Mesodermal cell (in vitro differentiated cells): Measurements from ENCODE around the gene EFCAB5.

Experiments used
- H3K27ac ChIP-seq: 2 replicates; pipeline ENCODE4 v1.7.0; 2013; ENCODE audit warnings: mild to moderate bottlenecking, low read depth, low read length, moderate library complexity; ENCODE audit not compliant: severe bottlenecking
- H3K36me3 ChIP-seq: 2 replicates; pipeline ENCODE4 v1.7.1; 2013; ENCODE audit warnings: mild to moderate bottlenecking, low read length, moderate library complexity; ENCODE audit not compliant: control insufficient read depth, insufficient read depth
- H3K4me1 ChIP-seq: one replicate; pipeline ENCODE4 v1.7.1; 2013; ENCODE audit warnings: mild to moderate bottlenecking, low read length; ENCODE audit not compliant: insufficient read depth, control insufficient read depth, poor library complexity, severe bottlenecking
- H3K4me3 ChIP-seq: 2 replicates; pipeline ENCODE4 v1.7.0; 2013; ENCODE audit warnings: low read length, control low read depth, mild to moderate bottlenecking; ENCODE audit not compliant: insufficient read depth, poor library complexity, severe bottlenecking; ENCODE audit errors: extremely low read depth
- H3K9me3 ChIP-seq: 2 replicates; pipeline ENCODE4 v1.7.1; 2013; ENCODE audit warnings: mild to moderate bottlenecking, low read length, moderate library complexity; ENCODE audit not compliant: control insufficient read depth
- WGBS, 2 experiments: methylation state at CpG; one replicate each; pipeline ENCODE4 v1.1.5; 2013; ENCODE audit warnings: missing lambda C conversion rate in 2 of 2; ENCODE audit not compliant: insufficient coverage in 2 of 2; 5-methylcytosine and 5-hydroxymethylcytosine counted together

Gene EFCAB5

DNA sequence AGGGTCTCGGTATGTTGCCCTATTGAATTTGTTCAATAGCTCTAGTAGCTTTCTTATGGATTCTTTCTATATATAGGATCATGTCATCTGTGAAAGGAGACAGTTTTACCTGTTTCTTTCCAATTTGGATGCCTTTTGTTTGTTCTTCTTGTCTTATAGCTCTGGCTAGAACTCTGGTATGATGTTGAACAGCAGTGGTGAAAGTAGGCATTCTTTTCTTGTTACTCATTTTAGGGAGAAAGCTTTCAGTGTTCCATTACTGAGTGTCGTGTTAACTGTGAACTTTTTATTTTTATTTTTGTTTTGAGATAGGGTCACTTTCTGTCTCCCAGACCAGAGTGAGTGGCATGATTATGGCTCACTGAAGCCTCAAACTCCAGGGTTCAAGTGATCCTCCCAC lies 21.2 kb downstream of the EFCAB5 start:
- H3K9me3 ChIP-seq: peaks cover 3% of the 10 kb centered on the region
- H3K27ac ChIP-seq: no peak overlapping the region
- no peaks in the 10 kb centered on the region for H3K36me3 ChIP-seq
- H3K4me1 ChIP-seq: peaks cover 6% of the 10 kb centered on the region
- H3K4me3 ChIP-seq: no peak overlapping the region
- 80 to 100% methylated on average over 1 of the region's 2 CpGs for WGBS, 2 experiments

DNA sequence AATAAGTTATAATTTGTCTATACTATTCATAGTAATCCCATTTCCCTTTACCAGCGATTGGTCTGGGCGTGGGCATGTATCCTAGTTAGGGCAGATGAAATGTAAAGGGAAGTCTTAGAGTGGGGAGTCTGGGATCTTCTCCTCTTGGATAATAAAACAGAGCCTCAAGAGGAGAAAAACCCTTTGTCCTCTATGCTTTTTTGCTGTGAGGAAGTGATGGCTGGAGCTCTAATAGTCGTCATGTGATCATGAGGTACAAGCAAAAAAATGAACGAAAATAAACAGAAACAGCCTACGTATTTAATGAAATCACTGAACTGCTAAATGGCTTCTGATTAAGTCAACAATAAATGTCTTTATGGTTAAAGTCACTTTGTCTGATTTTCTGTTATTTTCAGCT lies 26.8 kb downstream of the EFCAB5 start:
- Histone ChIP-seq H3K27ac (no peak overlapping the region), H3K4me1 (no peaks in the 10 kb centered on the region), H3K36me3 (no peaks in the 10 kb centered on the region), H3K4me3 (no peak overlapping the region), H3K9me3 (no peaks in the 10 kb centered on the region)
- WGBS, 2 experiments: 88 to 100% methylated on average over 3 of the region's 5 CpGs

GRCh38 chr17:29972277-29972676 lies 30.8 kb downstream of the EFCAB5 start:
- Histone ChIP-seq H3K9me3 (no peaks in the 10 kb centered on the region), H3K4me1 (no peaks in the 10 kb centered on the region), H3K27ac (no peak overlapping the region), H3K4me3 (no peak overlapping the region), H3K36me3 (no peaks in the 10 kb centered on the region)
- 87 to 96% methylated on average over 12 to 16 of the region's 18 CpGs for WGBS, 2 experiments

DNA sequence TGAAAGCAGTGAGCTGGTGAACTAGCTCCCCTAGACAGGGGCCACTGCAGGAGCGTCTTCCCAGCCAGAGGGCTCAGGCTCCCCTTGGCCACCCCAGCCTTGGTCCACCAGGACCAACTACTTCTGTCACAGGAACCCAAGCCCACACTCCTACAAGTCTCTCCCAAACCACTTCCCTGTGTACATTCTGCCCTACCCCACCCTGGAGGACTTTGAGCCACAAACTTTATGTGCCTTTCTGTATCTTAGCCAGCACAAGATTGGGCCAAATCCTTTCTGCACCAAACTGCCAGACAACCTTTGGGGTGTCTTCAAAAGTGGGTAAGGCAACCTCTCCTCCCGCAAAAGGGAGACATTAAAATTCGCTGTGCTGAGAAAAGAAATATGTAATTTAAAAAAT lies 31.6 kb downstream of the EFCAB5 start:
- Histone ChIP-seq H3K9me3 (no peaks in the 10 kb centered on the region), H3K36me3 (no peaks in the 10 kb centered on the region), H3K4me1 (no peaks in the 10 kb centered on the region), H3K4me3 (no peak overlapping the region), H3K27ac (no peak overlapping the region)
- WGBS, 2 experiments: 100% methylated on average over 1 of the region's 3 CpGs

GRCh38 chr17:29977836-29978235 lies 36.4 kb downstream of the EFCAB5 start:
- no peaks in the 10 kb centered on the region for H3K4me1 ChIP-seq
- whole genome bisulfite sequencing, 2 experiments: 56% methylated on average over 1 of the region's 1 CpG; no CpG with 5 or more reads in 1 of the 2 experiments
- no peaks in the 10 kb centered on the region for H3K9me3 ChIP-seq
- H3K36me3 ChIP-seq: no peaks in the 10 kb centered on the region
- H3K4me3 ChIP-seq: no peak overlapping the region
- H3K27ac ChIP-seq: no peak overlapping the region

- Histone ChIP-seq H3K4me3 (no peak overlapping the region), H3K9me3 (no peaks in the 10 kb centered on the region), H3K36me3 (no peaks in the 10 kb centered on the region), H3K4me1 (no peaks in the 10 kb centered on the region), H3K27ac (no peak overlapping the region)
- WGBS, 2 experiments: 90 to 100% methylated on average over 1 of the region's 1 CpG
Measured at GRCh38 chr17:29980261-29980660, 38.8 kb downstream of the EFCAB5 start.

DNA sequence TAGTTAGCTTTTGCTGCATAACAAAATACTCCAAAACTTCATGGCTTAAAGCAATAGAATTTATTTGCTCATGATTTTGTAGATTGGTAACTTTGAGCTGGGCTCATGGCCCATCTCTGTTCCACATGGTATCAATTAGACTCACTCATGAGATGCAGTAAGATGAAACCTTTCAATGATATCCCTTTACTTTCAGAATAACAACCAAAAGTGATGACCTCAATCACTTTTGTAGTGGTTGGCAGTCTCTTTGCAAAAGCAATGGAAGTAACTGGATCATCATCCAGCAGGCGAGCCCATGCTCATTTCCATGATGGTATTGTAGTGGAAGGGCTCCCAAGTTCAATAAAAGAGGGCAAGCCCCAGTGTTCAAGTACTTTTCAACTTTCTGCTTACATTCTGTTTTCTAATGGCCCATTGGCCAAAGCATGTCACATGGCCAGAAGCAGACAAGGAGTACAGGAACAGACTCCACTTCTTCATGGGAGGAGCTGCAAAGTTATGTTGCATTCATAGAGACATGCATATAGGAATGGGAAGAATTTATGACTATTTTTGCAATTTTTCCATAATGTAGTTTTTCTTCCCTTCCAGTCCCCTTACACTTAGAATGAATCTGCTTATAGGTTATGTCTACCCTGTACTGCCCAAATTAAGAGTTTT lies 41.7 kb downstream of the EFCAB5 start:
- Histone ChIP-seq H3K4me3 (no peak overlapping the region), H3K9me3 (no peaks in the 10 kb centered on the region), H3K27ac (no peak overlapping the region), H3K36me3 (no peaks in the 10 kb centered on the region), H3K4me1 (no peaks in the 10 kb centered on the region)
- WGBS, 2 experiments: 88% methylated on average over 1 of the region's 1 CpG; no CpG with 5 or more reads in 1 of the 2 experiments

- Histone ChIP-seq H3K27ac (no peak overlapping the region), H3K36me3 (no peaks in the 10 kb centered on the region), H3K4me3 (no peak overlapping the region), H3K4me1 (peaks cover 6% of the 10 kb centered on the region), H3K9me3 (peaks cover 7% of the 10 kb centered on the region)
- WGBS, 2 experiments: 90 to 100% methylated on average over 3 of the region's 3 CpGs
Measured at GRCh38 chr17:29996458-29996857, 55.0 kb downstream of the EFCAB5 start.

DNA sequence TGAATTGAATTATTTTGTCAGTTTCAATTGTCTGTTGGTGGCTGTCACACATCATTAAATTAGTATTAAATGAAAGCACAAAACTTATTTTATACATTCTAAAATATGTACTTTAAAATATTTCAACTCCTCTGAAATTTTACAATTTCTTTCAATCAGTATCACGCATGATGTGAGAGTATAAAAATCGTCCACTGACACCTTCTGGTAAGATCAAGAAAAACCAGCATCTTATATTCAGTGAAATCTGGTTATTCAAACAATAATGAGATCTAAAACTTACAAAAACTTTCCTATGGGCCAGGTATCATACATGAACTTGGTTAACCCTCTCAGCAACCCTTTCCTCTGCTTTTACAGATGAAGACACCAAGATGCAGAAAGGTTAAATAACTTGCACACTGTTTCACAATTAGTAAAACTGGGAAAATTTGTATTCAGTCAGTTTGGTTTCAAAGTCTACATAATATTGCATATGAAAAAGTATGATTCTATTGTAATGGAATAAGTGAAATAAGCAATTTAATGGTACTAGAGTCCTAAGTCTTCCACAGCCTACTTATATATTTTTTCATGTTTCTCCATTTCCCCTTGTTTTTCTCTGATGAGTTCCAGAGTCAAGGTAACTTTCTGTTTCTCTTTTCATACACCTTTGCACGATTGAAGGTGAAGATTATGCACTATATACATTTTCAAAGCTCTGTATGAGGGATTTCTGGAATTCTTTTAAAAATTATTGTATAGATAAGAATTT lies 58.7 kb downstream of the EFCAB5 start:
- H3K36me3 ChIP-seq: no peaks in the 10 kb centered on the region
- peaks cover 6% of the 10 kb centered on the region for H3K4me1 ChIP-seq
- no peaks in the 10 kb centered on the region for H3K9me3 ChIP-seq
- no peak overlapping the region for H3K4me3 ChIP-seq
- WGBS, 2 experiments: 80% methylated on average over 2 of the region's 3 CpGs; no CpG with 5 or more reads in 1 of the 2 experiments
- no peak overlapping the region for H3K27ac ChIP-seq

GRCh38 chr17:30000755-30001257 lies 59.4 kb downstream of the EFCAB5 start:
- WGBS, 2 experiments: 80% methylated on average over 1 of the region's 2 CpGs; no CpG with 5 or more reads in 1 of the 2 experiments
- H3K9me3 ChIP-seq: no peaks in the 10 kb centered on the region
- no peaks in the 10 kb centered on the region for H3K36me3 ChIP-seq
- no peak overlapping the region for H3K4me3 ChIP-seq
- peaks cover 6% of the 10 kb centered on the region for H3K4me1 ChIP-seq
- H3K27ac ChIP-seq: no peak overlapping the region

DNA sequence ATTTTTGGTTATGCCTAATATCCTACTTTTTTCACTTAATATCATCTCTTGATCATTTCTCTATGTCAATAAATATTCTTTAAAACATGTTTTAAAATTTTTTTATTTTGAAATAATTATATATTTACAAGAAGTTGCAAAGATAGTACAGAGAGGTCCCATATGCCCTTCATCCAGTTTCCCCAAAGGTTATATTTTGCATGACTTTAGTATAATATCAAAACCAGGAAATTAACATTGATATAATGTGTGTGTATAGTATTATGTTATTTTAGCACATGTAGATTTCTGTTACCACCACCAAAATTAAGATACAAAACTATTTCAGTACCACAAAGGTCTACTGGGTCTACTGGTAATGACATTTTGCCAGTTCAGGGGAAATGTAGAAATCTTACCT lies 60.7 kb downstream of the EFCAB5 start:
- Histone ChIP-seq H3K4me1 (peaks cover 14% of the 10 kb centered on the region), H3K36me3 (no peaks in the 10 kb centered on the region), H3K9me3 (no peaks in the 10 kb centered on the region), H3K4me3 (no peak overlapping the region), H3K27ac (no peak overlapping the region)
